Measurements from ENCODE around the gene TMUB1. TPM values are rescaled to one million over a fixed set of nuclear protein-coding genes. Genes with fewer than 3 reads are reported as not detected.

The TMUB1 gene
- total and polyA plus RNA-seq, 9 of the 15 experiments (the other 6 are each of a cell fraction or from before 2014, with no cell fraction given): 0.14 to 241 (median 74.1) TPM

- TF ChIP-seq NKRF (IDR thresholded peaks at IDR 0.05; ENCODE audit: borderline replicate concordance) (peak; percentile 51; the same call in 1 of the 2 replicates), ZBTB17 (CRISPR knock-in tag; IDR thresholded peaks at IDR 0.05) (no peak), XRCC3 (IDR thresholded peaks at IDR 0.05) (no peak), CHD4 (IDR thresholded peaks at IDR 0.05; ENCODE audit: insufficient read depth, insufficient replicate concordance, low read depth, low read length, poor library complexity, severe bottlenecking) (no peak), RBM15 (IDR thresholded peaks at IDR 0.05; ENCODE audit: insufficient read depth, low read length) (no peak), GTF2F1 (IDR thresholded peaks at IDR 0.05; ENCODE audit: low read depth, low read length) (no peak), POLR2A (conservative IDR thresholded peaks at IDR 0.05) (peak; percentile 34; the same call in 1 of the 2 replicates), FOXP1 (CRISPR knock-in tag; IDR thresholded peaks at IDR 0.05) (no peak), PTTG1 (tag; IDR thresholded peaks at IDR 0.05; ENCODE audit: low read depth) (no peak), ARID3A (IDR thresholded peaks at IDR 0.05; ENCODE audit: borderline replicate concordance, low read depth, low read length) (no peak), CBX3 (IDR thresholded peaks at IDR 0.05; ENCODE audit: borderline replicate concordance in 1 of 2, low read length in 2 of 2) (no peak), NFRKB (IDR thresholded peaks at IDR 0.05; ENCODE audit: low read depth) (no peak), CCAR2 (IDR thresholded peaks at IDR 0.05; ENCODE audit: low read depth, low read length) (no peak), ADNP (tag; IDR thresholded peaks at IDR 0.05) (no peak), EP400 (IDR thresholded peaks at IDR 0.05) (no peak), POLR2B (IDR thresholded peaks at IDR 0.05; ENCODE audit: low read depth, partially characterized antibody) (peak; percentile 14), GATAD2A (IDR thresholded peaks at IDR 0.05) (no peak), RBM17 (IDR thresholded peaks at IDR 0.05; ENCODE audit: borderline replicate concordance, low read depth, low read length) (no peak), ZFPM2 (CRISPR knock-in tag; IDR thresholded peaks at IDR 0.05) (no peak), ZNF175 (CRISPR knock-in tag; IDR thresholded peaks at IDR 0.05; ENCODE audit: low read depth) (no peak), NFATC3 (IDR thresholded peaks at IDR 0.05) (no peak)
- TF ChIP-seq, protein P1, sequence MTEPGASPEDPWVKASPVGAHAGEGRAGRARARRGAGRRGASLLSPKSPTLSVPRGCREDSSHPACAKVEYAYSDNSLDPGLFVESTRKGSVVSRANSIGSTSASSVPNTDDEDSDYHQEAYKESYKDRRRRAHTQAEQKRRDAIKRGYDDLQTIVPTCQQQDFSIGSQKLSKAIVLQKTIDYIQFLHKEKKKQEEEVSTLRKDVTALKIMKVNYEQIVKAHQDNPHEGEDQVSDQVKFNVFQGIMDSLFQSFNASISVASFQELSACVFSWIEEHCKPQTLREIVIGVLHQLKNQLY (CRISPR knock-in tag; conservative IDR thresholded peaks at IDR 0.05): no peak
- TF ChIP-seq, protein P2, sequence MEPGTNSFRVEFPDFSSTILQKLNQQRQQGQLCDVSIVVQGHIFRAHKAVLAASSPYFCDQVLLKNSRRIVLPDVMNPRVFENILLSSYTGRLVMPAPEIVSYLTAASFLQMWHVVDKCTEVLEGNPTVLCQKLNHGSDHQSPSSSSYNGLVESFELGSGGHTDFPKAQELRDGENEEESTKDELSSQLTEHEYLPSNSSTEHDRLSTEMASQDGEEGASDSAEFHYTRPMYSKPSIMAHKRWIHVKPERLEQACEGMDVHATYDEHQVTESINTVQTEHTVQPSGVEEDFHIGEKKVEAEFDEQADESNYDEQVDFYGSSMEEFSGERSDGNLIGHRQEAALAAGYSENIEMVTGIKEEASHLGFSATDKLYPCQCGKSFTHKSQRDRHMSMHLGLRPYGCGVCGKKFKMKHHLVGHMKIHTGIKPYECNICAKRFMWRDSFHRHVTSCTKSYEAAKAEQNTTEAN (CRISPR knock-in tag; IDR thresholded peaks at IDR 0.05): no peak
Observed at GRCh38 chr7:151061213-151062110, 21.8 kb downstream of the TMUB1 start (continued).

All from K562 (cell line).